ENCODE data around the gene ARL4D.
"Not testable (repeated sequence)": the region's sequence is repeated elsewhere in the genome, so short reads cannot be mapped to it uniquely, and the experiment has no call there.

The ARL4D gene

GRCh38 chr17:43398724-43399595 is at the start of gene ARL4D:
ARL4D (plus strand) TSS chr17:43398993; CDS start chr17:43399733, 740 bp downstream.
- peak; percentile 69 for DNase-seq (ENCODE audit: low read depth)

GRCh38 chr17:43349142-43349541 is 49.7 kb upstream of the ARL4D start:
- no peak for DNase-seq (ENCODE audit: low read depth)

- DNase-seq (ENCODE audit: low read depth), result no peak
These were observed 47.9 kb upstream of the ARL4D start for GRCh38 chr17:43350888-43351361.

GRCh38 chr17:43351691-43352090 is 47.1 kb upstream of the ARL4D start:
- no peak for DNase-seq (ENCODE audit: low read depth)

GRCh38 chr17:43352579-43353331 is 46.0 kb upstream of the ARL4D start:
- DNase-seq (ENCODE audit: low read depth), result no peak

- no peak for DNase-seq (ENCODE audit: low read depth)
These were observed 45.4 kb upstream of the ARL4D start for GRCh38 chr17:43353393-43353792.

- no peak for DNase-seq (ENCODE audit: low read depth)
These were observed 44.4 kb upstream of the ARL4D start for GRCh38 chr17:43354371-43354770.

- DNase-seq (ENCODE audit: low read depth), result no peak
These were observed 42.3 kb upstream of the ARL4D start for GRCh38 chr17:43356450-43356849.

- no peak for DNase-seq (ENCODE audit: low read depth)
These were observed 41.8 kb upstream of the ARL4D start for GRCh38 chr17:43356999-43357398.

- no peak for DNase-seq (ENCODE audit: low read depth)
These were observed 39.2 kb upstream of the ARL4D start for GRCh38 chr17:43359469-43360110.

- DNase-seq (ENCODE audit: low read depth), result peak; percentile 50
These were observed 38.4 kb upstream of the ARL4D start for GRCh38 chr17:43360376-43360738.

GRCh38 chr17:43360739-43361505 is 37.9 kb upstream of the ARL4D start:
- DNase-seq (ENCODE audit: low read depth), result peak; percentile 81

- DNase-seq (ENCODE audit: low read depth), result no peak
These were observed 35.4 kb upstream of the ARL4D start for GRCh38 chr17:43363181-43363925.

GRCh38 chr17:43363926-43364285 is 34.9 kb upstream of the ARL4D start:
- DNase-seq (ENCODE audit: low read depth), result no peak

- no peak for DNase-seq (ENCODE audit: low read depth)
These were observed 33.4 kb upstream of the ARL4D start for GRCh38 chr17:43365356-43365755.

- DNase-seq (ENCODE audit: low read depth), result not testable (repeated sequence)
These were observed 32.9 kb upstream of the ARL4D start for GRCh38 chr17:43365921-43366320.

- no peak for DNase-seq (ENCODE audit: low read depth)
These were observed 31.7 kb upstream of the ARL4D start for GRCh38 chr17:43366891-43367736.

- DNase-seq (ENCODE audit: low read depth), result no peak
These were observed 31.0 kb upstream of the ARL4D start for GRCh38 chr17:43367737-43368242.

GRCh38 chr17:43368740-43369506 is 29.9 kb upstream of the ARL4D start:
- peak; percentile 52 for DNase-seq (ENCODE audit: low read depth)

Data from activated T-helper 1 cell treated with Interleukin-2 at 50 U/mL for 16 hours (primary cell).